WERI-Rb-1 (cell line): ENCODE results near the gene KCNMA1.
A peak's percentile ranks its signal among the peaks of the same experiment; 100 is the strongest.

Experiments used
- DNase-seq: peaks from one replicate; pipeline ENCODE4 v3.0.0-alpha.2; 2020
- H3K27ac ChIP-seq: fragments of 250-450 bp; sonication (Bioruptor Pico); 2 replicates; pipeline ENCODE4 v1.5.1; 2020; ENCODE audit warnings: mild to moderate bottlenecking, moderate library complexity
- H3K27me3 ChIP-seq: fragments of 250-450 bp; sonication (Bioruptor Pico); 2 replicates; pipeline ENCODE4 v1.5.1; 2021; ENCODE audit warnings: mild to moderate bottlenecking, low read depth, moderate library complexity; ENCODE audit not compliant: insufficient read depth, severe bottlenecking
- H3K36me3 ChIP-seq: fragments of 250-450 bp; sonication (Bioruptor Pico); 2 replicates; pipeline ENCODE4 v1.5.1; 2020; ENCODE audit warnings: mild to moderate bottlenecking, moderate library complexity
- H3K4me3 ChIP-seq: 2 replicates; pipeline ENCODE4 v1.5.1; 2011; ENCODE audit warnings: low read depth, mild to moderate bottlenecking, control low read depth, low read length
- H3K9me3 ChIP-seq: fragments of 250-450 bp; sonication (Bioruptor Pico); 2 replicates; pipeline ENCODE4 v1.5.1; 2021; ENCODE audit warnings: mild to moderate bottlenecking, moderate library complexity; ENCODE audit not compliant: severe bottlenecking
- TF ChIP-seq, protein P1 (sequence below): IDR thresholded peaks from 2 replicates; pipeline ENCODE4 v1.5.1; 2011; ENCODE audit warnings: low read depth, mild to moderate bottlenecking, control low read depth, inconsistent platforms, low read length

The KCNMA1 gene

DNA sequence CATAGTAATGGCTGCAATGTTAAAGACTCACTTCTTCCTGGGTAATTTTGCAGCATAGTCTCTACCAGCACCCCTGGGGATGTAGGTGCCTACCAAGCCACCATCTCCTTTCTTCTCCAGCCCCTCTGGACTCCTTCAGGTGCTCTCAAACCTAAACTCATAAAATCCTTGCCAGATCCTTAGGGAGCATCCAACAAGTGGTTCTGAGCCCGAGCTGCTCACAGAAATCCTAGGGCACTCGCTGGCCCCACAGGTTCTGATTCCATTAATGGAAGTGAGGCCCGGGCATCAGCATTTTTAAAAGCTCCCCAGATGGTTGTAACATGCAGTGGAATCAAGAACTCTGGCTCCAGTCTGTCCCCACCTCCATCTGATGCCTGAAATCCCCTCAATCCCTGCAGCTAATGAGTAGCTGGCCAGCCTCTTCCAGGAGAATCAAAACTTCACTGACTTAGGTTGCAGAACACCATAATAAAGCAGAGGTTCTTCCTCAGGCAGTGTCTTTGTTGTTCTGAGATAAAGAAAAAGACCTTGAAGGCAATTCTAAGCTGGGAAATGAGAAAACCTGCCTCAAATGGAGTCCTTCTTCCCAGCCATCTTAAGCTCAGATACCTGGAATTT lies 336.8 kb downstream of the KCNMA1 start:
- TF ChIP-seq, protein P1, sequence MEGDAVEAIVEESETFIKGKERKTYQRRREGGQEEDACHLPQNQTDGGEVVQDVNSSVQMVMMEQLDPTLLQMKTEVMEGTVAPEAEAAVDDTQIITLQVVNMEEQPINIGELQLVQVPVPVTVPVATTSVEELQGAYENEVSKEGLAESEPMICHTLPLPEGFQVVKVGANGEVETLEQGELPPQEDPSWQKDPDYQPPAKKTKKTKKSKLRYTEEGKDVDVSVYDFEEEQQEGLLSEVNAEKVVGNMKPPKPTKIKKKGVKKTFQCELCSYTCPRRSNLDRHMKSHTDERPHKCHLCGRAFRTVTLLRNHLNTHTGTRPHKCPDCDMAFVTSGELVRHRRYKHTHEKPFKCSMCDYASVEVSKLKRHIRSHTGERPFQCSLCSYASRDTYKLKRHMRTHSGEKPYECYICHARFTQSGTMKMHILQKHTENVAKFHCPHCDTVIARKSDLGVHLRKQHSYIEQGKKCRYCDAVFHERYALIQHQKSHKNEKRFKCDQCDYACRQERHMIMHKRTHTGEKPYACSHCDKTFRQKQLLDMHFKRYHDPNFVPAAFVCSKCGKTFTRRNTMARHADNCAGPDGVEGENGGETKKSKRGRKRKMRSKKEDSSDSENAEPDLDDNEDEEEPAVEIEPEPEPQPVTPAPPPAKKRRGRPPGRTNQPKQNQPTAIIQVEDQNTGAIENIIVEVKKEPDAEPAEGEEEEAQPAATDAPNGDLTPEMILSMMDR, result no peak
- H3K9me3 ChIP-seq, result peaks cover 6% of the 10 kb centered on the region
- peak; percentile 25 for DNase-seq
- H3K4me3 ChIP-seq, result no peak overlapping the region
- H3K27me3 ChIP-seq, result no peaks in the 10 kb centered on the region
- H3K27ac ChIP-seq, result no peak overlapping the region
- no peaks in the 10 kb centered on the region for H3K36me3 ChIP-seq

DNA sequence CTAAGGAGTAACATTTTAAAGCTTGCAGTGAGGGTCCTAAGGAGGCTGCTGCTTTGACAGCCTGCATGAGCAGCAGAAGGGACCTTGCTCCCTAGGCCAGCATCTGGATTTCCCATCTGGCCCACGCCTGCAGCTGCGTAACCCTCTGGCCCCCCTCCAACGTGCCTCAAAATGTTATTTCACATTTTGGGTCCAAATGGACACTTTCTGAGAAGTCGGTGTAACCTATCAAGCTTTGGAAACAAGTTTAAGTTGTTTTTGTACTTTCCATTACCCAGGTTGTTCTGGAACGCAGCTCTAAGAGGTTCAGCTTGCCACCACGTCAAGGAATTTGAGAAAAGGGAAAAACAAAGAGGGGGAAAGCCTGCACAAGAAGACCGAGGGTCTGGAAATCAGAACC lies 338.3 kb downstream of the KCNMA1 start:
- Histone ChIP-seq H3K27me3 (no peaks in the 10 kb centered on the region), H3K4me3 (no peak overlapping the region), H3K9me3 (peaks cover 5% of the 10 kb centered on the region), H3K36me3 (no peaks in the 10 kb centered on the region), H3K27ac (no peak overlapping the region)
- DNase-seq, result no peak
- TF ChIP-seq, protein P1, result no peak

DNA sequence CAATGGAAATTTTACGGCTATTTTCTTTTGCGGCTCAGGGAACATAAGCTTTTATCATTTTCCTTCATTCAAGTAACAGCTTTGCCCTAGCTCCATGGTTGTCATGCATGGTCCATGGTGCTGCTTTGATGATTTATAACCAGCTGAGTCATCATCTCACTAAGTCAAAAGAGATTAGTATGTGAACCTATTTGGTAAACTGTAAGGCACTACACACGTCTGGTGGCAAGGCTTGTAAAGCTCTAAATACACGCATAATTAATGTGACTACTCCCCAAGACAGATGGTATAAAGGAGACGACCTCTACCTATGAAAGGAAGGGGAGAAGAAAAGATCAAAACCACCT lies 340.2 kb downstream of the KCNMA1 start:
- TF ChIP-seq, protein P1, result no peak
- no peak for DNase-seq
- Histone ChIP-seq H3K9me3 (no peaks in the 10 kb centered on the region), H3K27ac (no peak overlapping the region), H3K4me3 (no peak overlapping the region), H3K36me3 (no peaks in the 10 kb centered on the region), H3K27me3 (no peaks in the 10 kb centered on the region)

GRCh38 chr10:77296534-77297392 lies 340.8 kb downstream of the KCNMA1 start:
- TF ChIP-seq, protein P1, result peak; percentile 56; the same call in 1 of the 2 replicates
- Histone ChIP-seq H3K4me3 (no peak overlapping the region), H3K27ac (no peak overlapping the region), H3K36me3 (no peaks in the 10 kb centered on the region), H3K9me3 (no peaks in the 10 kb centered on the region), H3K27me3 (no peaks in the 10 kb centered on the region)
- DNase-seq, result peak; percentile 23

DNA sequence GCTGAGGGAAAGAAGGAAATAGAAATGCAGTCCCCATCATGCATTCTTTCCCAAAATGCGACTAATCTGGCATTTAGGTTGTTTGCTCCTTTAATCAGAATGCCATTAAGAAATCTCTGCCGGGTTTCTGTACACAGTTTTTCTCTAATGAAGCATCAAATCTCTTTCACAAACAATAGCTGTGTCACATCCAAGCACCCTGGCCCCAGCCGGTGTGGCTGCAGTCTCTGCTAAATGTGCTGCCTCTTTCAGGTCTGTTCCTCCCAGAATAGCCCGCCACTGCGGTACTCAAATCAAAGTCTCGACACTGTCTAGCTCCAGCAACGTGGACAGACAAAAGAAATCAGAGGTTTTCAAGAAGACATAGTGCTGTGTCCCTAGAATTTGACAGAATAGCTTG lies 343.8 kb downstream of the KCNMA1 start:
- TF ChIP-seq, protein P1, result no peak
- Histone ChIP-seq H3K4me3 (no peak overlapping the region), H3K36me3 (no peaks in the 10 kb centered on the region), H3K9me3 (no peaks in the 10 kb centered on the region), H3K27me3 (no peaks in the 10 kb centered on the region), H3K27ac (no peak overlapping the region)
- DNase-seq, result no peak
